HEK293 (cell line): ENCODE measurements around the gene CLTB.

Experiments
- CTCF ChIA-PET: fragments of 350-600 bp; formaldehyde crosslinking; extraction: SDS; loops from one replicate; lab custom pipeline; 2021; ENCODE audit warnings: antibody characterized with exemption; lab: Yijun Ruan, JAX
- POLR2A ChIA-PET: fragments of 300-600 bp; formaldehyde crosslinking; extraction: SDS; loops from one replicate; lab custom pipeline; 2020; ENCODE audit warnings: antibody characterized with exemption, inconsistent platforms; lab: Yijun Ruan, JAX
- H3K27ac ChIP-seq: fragments of 200-500 bp; sonication (Bioruptor generic); 2 replicates; pipeline ENCODE4 v1.5.1; 2014; ENCODE audit warnings: low read depth, low read length, control low read depth, inconsistent platforms; ENCODE audit errors: extremely low read depth
- H3K36me3 ChIP-seq, 2 experiments: fragments of 200-500 bp in 1 of 2; sonication (Bioruptor generic) in 1 of 2; 1 replicate in 1 of 2; 2 replicates in 1 of 2; pipeline ENCODE4 v1.5.1; 2014 to 2017; ENCODE audit warnings: inconsistent platforms in 2 of 2, low read length in 2 of 2; ENCODE audit not compliant: control insufficient read depth in 2 of 2, insufficient read depth in 1 of 2
- H3K4me1 ChIP-seq: fragments of 200-500 bp; sonication (Bioruptor generic); 2 replicates; pipeline ENCODE4 v1.5.1; 2014; ENCODE audit warnings: mild to moderate bottlenecking, low read length, inconsistent platforms; ENCODE audit not compliant: control insufficient read depth, insufficient read depth
- H3K4me3 ChIP-seq: 2 replicates; pipeline ENCODE4 v1.5.1; 2011; ENCODE audit warnings: low read depth, mild to moderate bottlenecking, control low read depth, low read length, moderate library complexity
- H3K9me3 ChIP-seq: fragments of 200-500 bp; sonication (Bioruptor generic); 2 replicates; pipeline ENCODE4 v1.5.1; 2014; ENCODE audit warnings: low read depth, low read length, inconsistent platforms; ENCODE audit not compliant: control insufficient read depth, insufficient read depth
- GFI1B ChIP-seq: fragments of 450-650 bp; formaldehyde crosslinking; IDR thresholded peaks from 2 replicates; pipeline ENCODE4 v1.5.1; 2016; ENCODE audit warnings: missing biosample characterization, missing genetic modification characterization
- GLI2 ChIP-seq: fragments of 450-650 bp; formaldehyde crosslinking; IDR thresholded peaks from 2 replicates; pipeline ENCODE4; 2017; ENCODE audit warnings: missing biosample characterization, missing genetic modification characterization, low read depth, borderline replicate concordance
- HOXD13 ChIP-seq: sonication (generic); formaldehyde crosslinking; IDR thresholded peaks from 2 replicates; pipeline ENCODE4 v1.8.0; 2022; ENCODE audit warnings: missing genetic modification reagents, borderline replicate concordance
- KLF17 ChIP-seq: fragments of 450-650 bp; formaldehyde crosslinking; IDR thresholded peaks from 2 replicates; pipeline ENCODE4 v1.5.1; 2016; ENCODE audit warnings: missing biosample characterization, missing genetic modification characterization
- KLF9 ChIP-seq: fragments of 450-650 bp; formaldehyde crosslinking; IDR thresholded peaks from 2 replicates; pipeline ENCODE4 v1.5.1; 2016; ENCODE audit warnings: missing biosample characterization, missing genetic modification characterization, low read depth
- SETDB1 ChIP-seq: IDR thresholded peaks from one replicate; pipeline ENCODE4 v1.6.1; 2017; ENCODE audit warnings: mild to moderate bottlenecking, low read length, moderate library complexity, mixed read lengths; ENCODE audit not compliant: insufficient read length
- ZBTB17 ChIP-seq: fragments of 450-650 bp; formaldehyde crosslinking; IDR thresholded peaks from 2 replicates; pipeline ENCODE4 v1.5.1; 2016; ENCODE audit warnings: missing biosample characterization, missing genetic modification characterization
- ZBTB20 ChIP-seq: fragments of 450-650 bp; formaldehyde crosslinking; IDR thresholded peaks from 2 replicates; pipeline ENCODE4 v1.5.1; 2016; ENCODE audit warnings: missing biosample characterization, missing genetic modification characterization
- ZBTB26 ChIP-seq: fragments of 450-650 bp; formaldehyde crosslinking; optimal IDR thresholded peaks from 2 replicates; pipeline ENCODE3; 2016; ENCODE audit warnings: missing biosample characterization, mild to moderate bottlenecking, missing genetic modification characterization
- ZBTB48 ChIP-seq: fragments of 450-650 bp; formaldehyde crosslinking; IDR thresholded peaks from 2 replicates; pipeline ENCODE4 v1.5.1; 2016; ENCODE audit warnings: missing biosample characterization, missing genetic modification characterization
- ZBTB6 ChIP-seq: fragments of 450-650 bp; formaldehyde crosslinking; IDR thresholded peaks from 2 replicates; pipeline ENCODE4 v1.5.1; 2017; ENCODE audit warnings: missing biosample characterization, missing genetic modification characterization
- ZNF114 ChIP-seq: fragments of 450-650 bp; formaldehyde crosslinking; IDR thresholded peaks from 2 replicates; pipeline ENCODE4 v1.5.0; 2017; ENCODE audit warnings: missing biosample characterization, missing genetic modification characterization
- ZNF138 ChIP-seq: fragments of 450-650 bp; formaldehyde crosslinking; IDR thresholded peaks from 2 replicates; pipeline ENCODE4 v1.5.1; 2016; ENCODE audit warnings: missing biosample characterization, missing genetic modification characterization, borderline replicate concordance
- ZNF157 ChIP-seq: fragments of 450-650 bp; formaldehyde crosslinking; IDR thresholded peaks from 2 replicates; pipeline ENCODE4 v1.5.1; 2016; ENCODE audit warnings: missing biosample characterization, missing genetic modification characterization
- ZNF2 ChIP-seq: fragments of 450-650 bp; formaldehyde crosslinking; IDR thresholded peaks from 2 replicates; pipeline ENCODE4 v1.5.1; 2016; ENCODE audit warnings: missing biosample characterization, missing genetic modification characterization
- ZNF514 ChIP-seq: fragments of 450-650 bp; formaldehyde crosslinking; IDR thresholded peaks from 2 replicates; pipeline ENCODE4 v1.5.1; 2016; ENCODE audit warnings: missing biosample characterization, missing genetic modification characterization
- ZNF544 ChIP-seq: fragments of 450-650 bp; formaldehyde crosslinking; IDR thresholded peaks from 2 replicates; pipeline ENCODE4 v1.5.0; 2017; ENCODE audit warnings: missing biosample characterization, missing genetic modification characterization
- ZNF571 ChIP-seq: fragments of 450-650 bp; formaldehyde crosslinking; IDR thresholded peaks from 2 replicates; pipeline ENCODE4 v1.5.0; 2017; ENCODE audit warnings: missing biosample characterization, missing genetic modification characterization
- ZNF626 ChIP-seq: fragments of 450-650 bp; sonication (Bioruptor Pico); formaldehyde crosslinking; IDR thresholded peaks from 2 replicates; pipeline ENCODE4 v1.5.1; 2018; ENCODE audit warnings: missing biosample characterization, missing genetic modification characterization, inconsistent platforms
- ZSCAN4 ChIP-seq: fragments of 450-650 bp; formaldehyde crosslinking; IDR thresholded peaks from 2 replicates; pipeline ENCODE4 v1.5.1; 2017; ENCODE audit warnings: missing biosample characterization, missing genetic modification characterization
- TF ChIP-seq, protein P1 (sequence below): fragments of 450-650 bp; formaldehyde crosslinking; IDR thresholded peaks from 2 replicates; pipeline ENCODE4 v1.5.1; 2016; ENCODE audit warnings: missing biosample characterization, missing genetic modification characterization, borderline replicate concordance
- TF ChIP-seq, protein P2 (sequence below): fragments of 450-650 bp; formaldehyde crosslinking; IDR thresholded peaks from 2 replicates; pipeline ENCODE4 v1.5.1; 2017; ENCODE audit warnings: missing biosample characterization, missing genetic modification characterization
- TF ChIP-seq, protein P3 (sequence below): sonication (generic); formaldehyde crosslinking; IDR thresholded peaks from 2 replicates; pipeline ENCODE4 v1.8.1; 2022; ENCODE audit warnings: mild to moderate bottlenecking, moderate library complexity, missing genetic modification reagents
- TF ChIP-seq, protein P4 (sequence below): fragments of 450-650 bp; formaldehyde crosslinking; IDR thresholded peaks from 2 replicates; pipeline ENCODE4 v1.5.1; 2016; ENCODE audit warnings: missing biosample characterization, missing genetic modification characterization

The CLTB gene

GRCh38 chr5:176427971-176428370, 11.6 kb upstream of the CLTB start:
- Histone ChIP-seq H3K27ac (no peak overlapping the region), H3K36me3 (no peaks in the 10 kb centered on the region)
- no peak for TF ChIP-seq ZSCAN4
- TF ChIP-seq GLI2 (tag by site-specific recombination), result no peak
- TF ChIP-seq, protein P1, sequence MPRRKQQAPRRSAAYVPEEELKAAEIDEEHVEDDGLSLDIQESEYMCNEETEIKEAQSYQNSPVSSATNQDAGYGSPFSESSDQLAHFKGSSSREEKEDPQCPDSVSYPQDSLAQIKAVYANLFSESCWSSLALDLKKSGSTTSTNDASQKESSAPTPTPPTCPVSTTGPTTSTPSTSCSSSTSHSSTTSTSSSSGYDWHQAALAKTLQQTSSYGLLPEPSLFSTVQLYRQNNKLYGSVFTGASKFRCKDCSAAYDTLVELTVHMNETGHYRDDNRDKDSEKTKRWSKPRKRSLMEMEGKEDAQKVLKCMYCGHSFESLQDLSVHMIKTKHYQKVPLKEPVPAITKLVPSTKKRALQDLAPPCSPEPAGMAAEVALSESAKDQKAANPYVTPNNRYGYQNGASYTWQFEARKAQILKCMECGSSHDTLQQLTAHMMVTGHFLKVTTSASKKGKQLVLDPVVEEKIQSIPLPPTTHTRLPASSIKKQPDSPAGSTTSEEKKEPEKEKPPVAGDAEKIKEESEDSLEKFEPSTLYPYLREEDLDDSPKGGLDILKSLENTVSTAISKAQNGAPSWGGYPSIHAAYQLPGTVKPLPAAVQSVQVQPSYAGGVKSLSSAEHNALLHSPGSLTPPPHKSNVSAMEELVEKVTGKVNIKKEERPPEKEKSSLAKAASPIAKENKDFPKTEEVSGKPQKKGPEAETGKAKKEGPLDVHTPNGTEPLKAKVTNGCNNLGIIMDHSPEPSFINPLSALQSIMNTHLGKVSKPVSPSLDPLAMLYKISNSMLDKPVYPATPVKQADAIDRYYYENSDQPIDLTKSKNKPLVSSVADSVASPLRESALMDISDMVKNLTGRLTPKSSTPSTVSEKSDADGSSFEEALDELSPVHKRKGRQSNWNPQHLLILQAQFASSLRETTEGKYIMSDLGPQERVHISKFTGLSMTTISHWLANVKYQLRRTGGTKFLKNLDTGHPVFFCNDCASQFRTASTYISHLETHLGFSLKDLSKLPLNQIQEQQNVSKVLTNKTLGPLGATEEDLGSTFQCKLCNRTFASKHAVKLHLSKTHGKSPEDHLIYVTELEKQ (tag by site-specific recombination), result no peak
- TF ChIP-seq ZBTB48 (tag by site-specific recombination), result no peak
- TF ChIP-seq ZBTB17 (tag by site-specific recombination), result no peak
- TF ChIP-seq, protein P2, sequence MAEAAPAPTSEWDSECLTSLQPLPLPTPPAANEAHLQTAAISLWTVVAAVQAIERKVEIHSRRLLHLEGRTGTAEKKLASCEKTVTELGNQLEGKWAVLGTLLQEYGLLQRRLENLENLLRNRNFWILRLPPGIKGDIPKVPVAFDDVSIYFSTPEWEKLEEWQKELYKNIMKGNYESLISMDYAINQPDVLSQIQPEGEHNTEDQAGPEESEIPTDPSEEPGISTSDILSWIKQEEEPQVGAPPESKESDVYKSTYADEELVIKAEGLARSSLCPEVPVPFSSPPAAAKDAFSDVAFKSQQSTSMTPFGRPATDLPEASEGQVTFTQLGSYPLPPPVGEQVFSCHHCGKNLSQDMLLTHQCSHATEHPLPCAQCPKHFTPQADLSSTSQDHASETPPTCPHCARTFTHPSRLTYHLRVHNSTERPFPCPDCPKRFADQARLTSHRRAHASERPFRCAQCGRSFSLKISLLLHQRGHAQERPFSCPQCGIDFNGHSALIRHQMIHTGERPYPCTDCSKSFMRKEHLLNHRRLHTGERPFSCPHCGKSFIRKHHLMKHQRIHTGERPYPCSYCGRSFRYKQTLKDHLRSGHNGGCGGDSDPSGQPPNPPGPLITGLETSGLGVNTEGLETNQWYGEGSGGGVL (tag by site-specific recombination), result no peak
- TF ChIP-seq, protein P3, sequence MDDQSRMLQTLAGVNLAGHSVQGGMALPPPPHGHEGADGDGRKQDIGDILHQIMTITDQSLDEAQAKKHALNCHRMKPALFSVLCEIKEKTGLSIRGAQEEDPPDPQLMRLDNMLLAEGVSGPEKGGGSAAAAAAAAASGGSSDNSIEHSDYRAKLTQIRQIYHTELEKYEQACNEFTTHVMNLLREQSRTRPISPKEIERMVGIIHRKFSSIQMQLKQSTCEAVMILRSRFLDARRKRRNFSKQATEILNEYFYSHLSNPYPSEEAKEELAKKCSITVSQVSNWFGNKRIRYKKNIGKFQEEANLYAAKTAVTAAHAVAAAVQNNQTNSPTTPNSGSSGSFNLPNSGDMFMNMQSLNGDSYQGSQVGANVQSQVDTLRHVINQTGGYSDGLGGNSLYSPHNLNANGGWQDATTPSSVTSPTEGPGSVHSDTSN (CRISPR knock-in tag), result no peak
- no peak for TF ChIP-seq ZBTB6
- TF ChIP-seq, all 188 proteins: peak for 0
- ChIA-PET POLR2A (no interaction called here), CTCF (no interaction called here)
- no peaks in the 10 kb centered on the region for H3K4me1 ChIP-seq
- H3K9me3 ChIP-seq, result no peaks in the 10 kb centered on the region
- H3K4me3 ChIP-seq, result no peak overlapping the region

DNA sequence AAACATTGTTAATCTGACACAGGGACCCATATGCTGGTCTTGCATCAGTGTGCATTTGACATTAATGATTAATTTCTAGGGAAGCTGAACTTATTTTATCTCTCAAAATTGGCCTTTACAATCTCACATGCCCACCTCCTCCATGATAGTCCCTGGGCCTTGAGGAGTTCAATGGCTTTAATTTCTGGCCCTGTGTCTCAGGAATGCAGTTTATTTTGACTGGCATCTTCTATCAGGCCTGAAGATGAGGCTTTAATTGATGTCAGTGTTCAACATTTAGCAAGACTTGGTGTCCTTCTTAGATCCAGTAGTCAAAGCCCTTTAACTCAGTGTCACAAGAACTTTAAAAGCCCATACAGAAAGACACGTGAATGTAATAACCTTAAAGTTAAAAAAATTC, 10.5 kb upstream of the CLTB start:
- POLR2A ChIA-PET, result no interaction called here
- H3K4me1 ChIP-seq, result no peaks in the 10 kb centered on the region
- H3K4me3 ChIP-seq, result no peak overlapping the region
- H3K9me3 ChIP-seq, result no peaks in the 10 kb centered on the region
- no peaks in the 10 kb centered on the region for H3K36me3 ChIP-seq
- no peak overlapping the region for H3K27ac ChIP-seq
- CTCF ChIA-PET, result interaction anchor here (0.8 to 1.5 kb wide), 2 partner anchors 10 to 22 kb away, joined by 4 to 7 read pairs; partner anchors contain the start of gene CLTB
- TF ChIP-seq ZNF626 (tag by site-specific recombination) (no peak), SETDB1 (no peak), ZNF138 (tag by site-specific recombination) (no peak), ZNF114 (tag by site-specific recombination) (no peak), ZNF514 (tag by site-specific recombination) (no peak), ZBTB20 (tag by site-specific recombination) (no peak), HOXD13 (CRISPR knock-in tag) (no peak), GFI1B (tag by site-specific recombination) (no peak), KLF17 (tag by site-specific recombination) (no peak), ZNF544 (no peak), ZNF157 (tag by site-specific recombination) (no peak), ZBTB26 (no peak), ZNF571 (no peak), ZNF2 (no peak), KLF9 (tag by site-specific recombination) (no peak)
- TF ChIP-seq, protein P4, sequence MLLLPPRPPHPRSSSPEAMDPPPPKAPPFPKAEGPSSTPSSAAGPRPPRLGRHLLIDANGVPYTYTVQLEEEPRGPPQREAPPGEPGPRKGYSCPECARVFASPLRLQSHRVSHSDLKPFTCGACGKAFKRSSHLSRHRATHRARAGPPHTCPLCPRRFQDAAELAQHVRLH (tag by site-specific recombination), result no peak
